ENCODE results near the gene MPPED1. TPM values are rescaled to one million over a fixed set of nuclear protein-coding genes. Genes with fewer than 3 reads are reported as not detected.

Gene MPPED1
- total RNA-seq, 3 donors from 2014 or later: 0.17 TPM; not detected in 2

DNA sequence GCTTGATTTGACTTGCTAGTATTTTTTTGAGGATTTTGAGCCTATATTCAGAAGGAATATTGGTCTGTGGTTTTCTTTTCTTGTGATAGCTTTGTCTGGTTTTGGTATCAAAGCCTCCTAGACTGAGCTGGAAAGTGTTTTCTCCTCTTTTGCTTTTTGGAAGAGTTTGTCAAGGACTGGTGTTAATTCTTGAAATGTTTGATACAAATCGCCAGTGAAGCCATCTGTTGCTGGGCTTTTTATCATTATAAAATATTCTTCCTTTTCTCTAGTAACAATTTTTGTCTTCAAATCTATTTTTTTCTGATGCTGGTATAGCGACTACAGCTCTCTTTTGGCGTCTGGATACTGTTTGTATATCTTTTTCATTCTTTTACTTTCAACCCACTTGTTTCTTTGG lies 45.2 kb downstream of the MPPED1 start:
- DNase-seq (no peak), ATAC-seq (no peak)
- Histone ChIP-seq H3K36me3 (ENCODE audit: low read depth) (no peaks in the 10 kb centered on the region), H3K4me3 (no peak overlapping the region), H3K4me1 (ENCODE audit: low read depth) (no peaks in the 10 kb centered on the region), H3K9me3 (no peaks in the 10 kb centered on the region)
- intact Hi-C loops (cut with DNase I, micrococcal nuclease): no loop called here
- TF ChIP-seq, protein P1, sequence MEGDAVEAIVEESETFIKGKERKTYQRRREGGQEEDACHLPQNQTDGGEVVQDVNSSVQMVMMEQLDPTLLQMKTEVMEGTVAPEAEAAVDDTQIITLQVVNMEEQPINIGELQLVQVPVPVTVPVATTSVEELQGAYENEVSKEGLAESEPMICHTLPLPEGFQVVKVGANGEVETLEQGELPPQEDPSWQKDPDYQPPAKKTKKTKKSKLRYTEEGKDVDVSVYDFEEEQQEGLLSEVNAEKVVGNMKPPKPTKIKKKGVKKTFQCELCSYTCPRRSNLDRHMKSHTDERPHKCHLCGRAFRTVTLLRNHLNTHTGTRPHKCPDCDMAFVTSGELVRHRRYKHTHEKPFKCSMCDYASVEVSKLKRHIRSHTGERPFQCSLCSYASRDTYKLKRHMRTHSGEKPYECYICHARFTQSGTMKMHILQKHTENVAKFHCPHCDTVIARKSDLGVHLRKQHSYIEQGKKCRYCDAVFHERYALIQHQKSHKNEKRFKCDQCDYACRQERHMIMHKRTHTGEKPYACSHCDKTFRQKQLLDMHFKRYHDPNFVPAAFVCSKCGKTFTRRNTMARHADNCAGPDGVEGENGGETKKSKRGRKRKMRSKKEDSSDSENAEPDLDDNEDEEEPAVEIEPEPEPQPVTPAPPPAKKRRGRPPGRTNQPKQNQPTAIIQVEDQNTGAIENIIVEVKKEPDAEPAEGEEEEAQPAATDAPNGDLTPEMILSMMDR (IDR thresholded peaks at IDR 0.05): no peak

DNA sequence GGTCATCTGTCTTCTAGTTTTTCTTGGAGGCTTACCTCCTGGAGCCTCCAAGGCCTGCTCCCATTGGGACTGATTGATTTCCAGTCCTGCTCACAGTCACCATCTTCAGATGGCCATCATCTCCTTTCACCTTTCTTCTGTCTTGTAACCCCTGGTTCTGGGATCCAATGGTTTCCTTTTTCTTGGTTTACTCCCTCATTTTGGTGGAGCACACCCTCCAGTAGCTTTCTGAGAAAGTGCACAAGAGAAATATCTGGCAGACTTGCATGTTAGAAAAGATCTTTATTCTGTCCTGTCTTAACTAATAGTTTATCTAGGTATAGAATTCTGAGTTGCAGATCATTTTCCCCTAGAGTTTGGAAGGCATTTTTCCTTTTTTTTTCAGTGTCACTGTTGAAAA lies 50.9 kb downstream of the MPPED1 start:
- no peak overlapping the region for H3K4me3 ChIP-seq
- ATAC-seq (no peak), DNase-seq (no peak)
- H3K36me3 ChIP-seq (ENCODE audit: low read depth): no peaks in the 10 kb centered on the region
- TF ChIP-seq, protein P1 (IDR thresholded peaks at IDR 0.05): no peak
- H3K4me1 ChIP-seq (ENCODE audit: low read depth): no peaks in the 10 kb centered on the region
- H3K9me3 ChIP-seq: no peaks in the 10 kb centered on the region
- intact Hi-C loops (cut with DNase I, micrococcal nuclease): no loop called here

DNA sequence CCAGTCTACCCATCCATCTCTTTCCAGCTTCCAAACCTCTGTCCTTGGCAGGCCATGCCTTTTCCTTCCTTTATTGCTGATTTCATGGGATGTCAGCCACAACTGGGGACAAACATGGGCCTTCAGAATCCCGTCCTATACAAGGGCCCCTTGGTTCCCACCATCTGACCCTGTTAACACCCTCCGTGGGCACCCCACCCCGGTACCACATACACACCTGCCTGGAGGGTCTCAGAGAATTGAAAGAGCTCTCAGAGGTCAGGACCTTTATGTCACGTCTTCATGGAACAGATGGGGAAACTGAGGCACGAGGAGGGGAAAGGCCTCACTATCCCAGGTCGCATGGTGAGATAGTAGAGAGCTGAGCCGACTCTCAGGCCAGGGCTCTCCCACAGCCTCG lies 53.0 kb downstream of the MPPED1 start:
- ATAC-seq: no peak
- DNase-seq: no peak
- H3K9me3 ChIP-seq: no peaks in the 10 kb centered on the region
- no peaks in the 10 kb centered on the region for H3K36me3 ChIP-seq (ENCODE audit: low read depth)
- TF ChIP-seq, protein P1 (IDR thresholded peaks at IDR 0.05): no peak
- intact Hi-C loops (cut with DNase I, micrococcal nuclease): no loop called here
- H3K4me1 ChIP-seq (ENCODE audit: low read depth): no peaks in the 10 kb centered on the region
- no peak overlapping the region for H3K4me3 ChIP-seq

DNA sequence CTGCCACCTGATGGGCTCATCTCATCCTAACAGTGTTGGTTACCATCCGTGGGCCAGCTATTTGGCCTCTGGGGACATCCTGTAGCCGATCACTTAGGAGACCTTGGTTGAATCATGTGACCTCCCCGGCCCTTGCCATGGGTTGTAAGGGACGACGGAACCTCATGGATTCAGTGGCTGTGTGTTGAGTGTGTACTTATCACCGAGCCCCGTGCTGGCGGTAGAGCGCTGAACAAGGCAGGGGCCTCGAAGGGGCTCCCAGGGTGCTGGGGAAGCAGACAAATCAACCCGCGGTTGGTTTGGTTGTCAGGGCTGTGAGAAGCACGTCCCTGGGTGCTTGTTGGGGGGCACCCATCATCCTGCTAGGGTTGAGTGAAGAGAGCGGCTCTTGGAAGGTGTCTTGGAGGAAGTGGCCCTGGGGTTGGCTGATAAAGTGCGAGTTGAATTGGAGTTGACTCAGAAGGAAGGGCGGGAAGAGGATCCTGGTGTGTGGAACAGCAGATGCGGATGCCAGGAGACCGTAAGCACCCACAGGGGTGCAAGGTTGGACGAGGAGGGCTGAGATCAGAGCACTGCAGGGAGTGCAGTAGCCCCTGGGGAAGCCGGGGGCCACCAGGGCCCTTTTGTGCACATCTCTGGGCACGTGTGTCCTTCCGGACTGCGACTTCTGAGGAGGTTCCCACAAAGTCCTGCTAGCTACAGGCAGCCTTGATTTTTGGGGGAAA lies 53.6 kb downstream of the MPPED1 start:
- Histone ChIP-seq H3K36me3 (ENCODE audit: low read depth) (no peaks in the 10 kb centered on the region), H3K9me3 (no peaks in the 10 kb centered on the region), H3K4me3 (no peak overlapping the region), H3K4me1 (ENCODE audit: low read depth) (no peaks in the 10 kb centered on the region)
- intact Hi-C loops (cut with DNase I, micrococcal nuclease): no loop called here
- ATAC-seq: no peak
- TF ChIP-seq, protein P1 (IDR thresholded peaks at IDR 0.05): no peak
- DNase-seq: no peak

DNA sequence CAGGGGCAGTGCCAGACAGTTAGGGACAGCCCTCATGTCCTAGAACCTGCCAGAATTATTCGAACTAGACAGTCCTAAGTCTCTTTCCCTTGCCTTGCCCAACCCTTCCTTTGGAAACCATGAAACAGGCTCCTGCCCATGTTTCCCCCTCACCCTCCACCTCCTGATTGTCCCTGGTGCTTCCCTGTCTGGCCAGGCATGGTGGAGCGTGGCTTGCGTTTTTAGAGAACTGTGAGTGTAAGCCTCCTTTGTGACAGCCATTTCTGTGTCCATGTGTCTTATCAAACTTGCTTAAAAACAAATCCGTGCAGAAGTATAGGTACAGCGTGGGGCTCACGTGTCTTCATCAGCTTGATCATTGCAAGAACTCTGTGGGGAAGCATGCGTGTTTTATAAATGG lies 54.9 kb downstream of the MPPED1 start:
- intact Hi-C loops (cut with DNase I, micrococcal nuclease): no loop called here
- TF ChIP-seq, protein P1 (IDR thresholded peaks at IDR 0.05): no peak
- no peak for ATAC-seq
- no peak for DNase-seq
- Histone ChIP-seq H3K4me1 (ENCODE audit: low read depth) (no peaks in the 10 kb centered on the region), H3K9me3 (no peaks in the 10 kb centered on the region), H3K36me3 (ENCODE audit: low read depth) (no peaks in the 10 kb centered on the region), H3K4me3 (no peak overlapping the region)
